Transverse colon (tissue), 4 donors: ENCODE measurements around the gene C1orf185. TPM values are rescaled to one million over a fixed set of nuclear protein-coding genes. Genes with fewer than 3 reads are reported as not detected.

Experiments used
- DNase-seq: peaks from one replicate; pipeline ENCODE4 v3.0.0-alpha.2; 2019
- H3K27ac ChIP-seq, 4 donors: fragments of 200-600 bp; sonication (generic); 2 replicates each; pipeline ENCODE4 v1.5.1; 2016 to 2018; ENCODE audit warnings: inconsistent platforms in 4 of 4
- H3K27me3 ChIP-seq: fragments of 200-600 bp; sonication (generic); 2 replicates; pipeline ENCODE4 v1.5.1; 2017; ENCODE audit warnings: inconsistent platforms
- H3K36me3 ChIP-seq, 4 donors: fragments of 200-600 bp; sonication (generic); 2 replicates each; pipeline ENCODE4 v1.5.1; 2017 to 2019; ENCODE audit warnings: inconsistent platforms in 4 of 4
- H3K4me1 ChIP-seq, 4 donors: fragments of 200-600 bp; sonication (generic); 2 replicates each; pipeline ENCODE4 v1.5.1; 2017 to 2020; ENCODE audit warnings: inconsistent platforms in 4 of 4
- H3K4me3 ChIP-seq, 4 donors: fragments of 200-600 bp; sonication (generic); 1 replicate in 1 of 4; 2 replicates in 3 of 4; pipeline versions ENCODE4 v1.5.1 to v1.6.1; 2017 to 2019; ENCODE audit warnings: inconsistent platforms in 4 of 4
- H3K9me3 ChIP-seq, 2 donors: fragments of 200-600 bp; sonication (generic); 2 replicates each; pipeline ENCODE4 v1.5.1; 2017 to 2019; ENCODE audit warnings: inconsistent platforms in 2 of 2
- CTCF ChIP-seq, 5 experiments: fragments of 200-600 bp in 3 of 5; fragments of 450-650 bp in 2 of 5; sonication (generic) in 3 of 5; IDR thresholded peaks; 1 replicate in 2 of 5; 2 replicates in 3 of 5; pipeline ENCODE4 v1.5.1; 2016 to 2017; ENCODE audit warnings: antibody characterized with exemption in 5 of 5, inconsistent platforms in 3 of 5, mild to moderate bottlenecking in 2 of 5, moderate library complexity in 1 of 5
- EP300 ChIP-seq: sonication (generic); formaldehyde crosslinking; IDR thresholded peaks from one replicate; pipeline ENCODE4 v1.6.1; 2017; ENCODE audit warnings: antibody characterized with exemption, low read depth
- POLR2A ChIP-seq: fragments of 450-650 bp; IDR thresholded peaks from one replicate; pipeline ENCODE4 v1.6.1; 2016; ENCODE audit warnings: antibody characterized with exemption, mild to moderate bottlenecking, moderate library complexity
- POLR2AphosphoS5 ChIP-seq, 3 donors: sonication (generic); formaldehyde crosslinking; IDR thresholded peaks; one replicate each; pipeline ENCODE4 v1.6.1; 2016; ENCODE audit warnings: antibody characterized with exemption in 3 of 3
- WGBS, 2 donors: methylation state at CpG; one replicate each; pipeline ENCODE4 v1.1.5; 2018; ENCODE audit warnings: low coverage in 1 of 2; 5-methylcytosine and 5-hydroxymethylcytosine counted together
- in situ Hi-C, 4 donors: fragments of 200-750 bp; cut with MboI; loops; one replicate each; pipeline versions ENCODE4 v1.15.0 to v1.15.1; 2017; ENCODE audit warnings: low sequenced_read_pairs in 3 of 4, low pct_ligation_motif_present in 1 of 4, low pct_unique_long_range_greater_than_20kb in 1 of 4
- intact Hi-C: fragments of 100-400 bp; cut with DNase I; formaldehyde crosslinking; loops from one replicate; pipeline ENCODE4 v1.15.1; 2023; ENCODE audit warnings: low total_unique reads
- total RNA-seq, 4 donors: library from RNA; depleted of rRNA; stranded (reverse); fragments of >200 nt; gene quantifications; one replicate each; pipeline ENCODE4 v1.1.0, GENCODE V29; 2016

C1orf185 gene
- total RNA-seq, 4 donors from 2014 or later: not detected

DNA sequence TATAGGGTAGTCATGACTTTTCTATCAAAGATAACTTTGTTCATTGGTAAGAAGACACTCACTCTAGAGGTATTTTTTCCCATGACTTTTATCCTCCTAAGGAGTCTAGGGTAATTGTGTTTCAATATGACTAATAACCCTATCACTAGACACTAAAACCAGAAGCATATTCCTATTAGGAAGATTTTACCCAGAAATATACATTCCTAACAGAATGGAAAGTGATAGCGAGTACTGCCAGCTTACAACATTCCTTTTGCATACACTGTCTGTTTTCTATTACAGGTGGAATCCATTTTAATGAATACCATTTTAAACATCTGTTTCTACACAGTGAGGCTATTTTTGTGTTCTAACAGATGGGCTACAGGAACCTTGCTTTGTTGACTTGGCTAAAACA is 31.4 kb upstream of the C1orf185 start:
- no peaks in the 10 kb centered on the region for H3K4me1 ChIP-seq
- no peaks in the 10 kb centered on the region for H3K9me3 ChIP-seq
- DNase-seq: no peak
- H3K27me3 ChIP-seq: no peaks in the 10 kb centered on the region
- no peak for TF ChIP-seq POLR2AphosphoS5 (IDR thresholded peaks at IDR 0.05)
- TF ChIP-seq CTCF (IDR thresholded peaks at IDR 0.05): no peak
- no peak for TF ChIP-seq EP300
- no peak for TF ChIP-seq POLR2A
- in situ Hi-C loops (no loop called here), intact Hi-C loops (no loop called here)
- WGBS, 2 donors: 88 to 91% methylated on average over 1 of the region's 1 CpG
- H3K4me3 ChIP-seq: no peak overlapping the region
- H3K27ac ChIP-seq: no peak overlapping the region
- no peaks in the 10 kb centered on the region for H3K36me3 ChIP-seq

- in situ Hi-C loops (no loop called here), intact Hi-C loops (no loop called here)
- WGBS, 2 donors: 83 to 87% methylated on average over 9 to 11 of the region's 11 CpGs
- no peak for DNase-seq
- Histone ChIP-seq H3K27ac (no peak overlapping the region), H3K9me3 (no peaks in the 10 kb centered on the region), H3K4me3 (no peak overlapping the region), H3K27me3 (peaks cover 6% of the 10 kb centered on the region), H3K4me1 (no peaks in the 10 kb centered on the region), H3K36me3 (no peaks in the 10 kb centered on the region)
- no peak for TF ChIP-seq POLR2A
Observed at GRCh38 chr1:51071291-51072042, 30.6 kb upstream of the C1orf185 start.

GRCh38 chr1:51072043-51072439 is 30.0 kb upstream of the C1orf185 start:
- Histone ChIP-seq H3K27ac (no peak overlapping the region), H3K36me3 (no peaks in the 10 kb centered on the region), H3K4me1 (no peaks in the 10 kb centered on the region), H3K27me3 (peaks cover 6% of the 10 kb centered on the region), H3K4me3 (no peak overlapping the region), H3K9me3 (no peaks in the 10 kb centered on the region)
- DNase-seq: peak; percentile 28
- intact Hi-C loops (no loop called here), in situ Hi-C loops (no loop called here)
- TF ChIP-seq EP300 (no peak), CTCF (IDR thresholded peaks at IDR 0.05) (no peak), POLR2AphosphoS5 (IDR thresholded peaks at IDR 0.05) (no peak), POLR2A (no peak)
- 78 to 100% methylated on average over 1 to 7 of the region's 16 CpGs for WGBS, 2 donors

DNA sequence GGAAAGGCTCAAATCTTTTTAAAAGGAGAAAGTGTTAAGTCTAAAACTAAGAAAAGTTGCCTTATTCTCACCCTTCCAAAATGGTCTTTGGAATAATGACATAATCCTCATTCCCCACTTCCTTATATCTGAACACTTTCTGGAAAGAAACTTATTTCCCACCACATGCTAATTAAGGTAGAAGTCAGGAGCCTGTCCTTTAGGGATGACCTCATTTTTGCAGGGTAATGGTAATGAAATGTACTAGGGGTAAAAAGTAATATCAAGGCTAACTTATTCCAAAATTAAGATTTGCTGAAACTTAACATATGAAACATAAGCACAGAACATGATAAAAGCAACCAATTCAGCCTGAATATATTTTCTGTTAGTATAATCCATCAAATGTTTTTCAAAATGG is 29.4 kb upstream of the C1orf185 start:
- Histone ChIP-seq H3K27me3 (peaks cover 6% of the 10 kb centered on the region), H3K4me3 (no peak overlapping the region), H3K27ac (no peak overlapping the region), H3K4me1 (no peaks in the 10 kb centered on the region), H3K36me3 (no peaks in the 10 kb centered on the region), H3K9me3 (no peaks in the 10 kb centered on the region)
- no peak for DNase-seq
- intact Hi-C loops: no loop called here
- no peak for TF ChIP-seq CTCF (IDR thresholded peaks at IDR 0.05)
- in situ Hi-C loops: no loop called here

DNA sequence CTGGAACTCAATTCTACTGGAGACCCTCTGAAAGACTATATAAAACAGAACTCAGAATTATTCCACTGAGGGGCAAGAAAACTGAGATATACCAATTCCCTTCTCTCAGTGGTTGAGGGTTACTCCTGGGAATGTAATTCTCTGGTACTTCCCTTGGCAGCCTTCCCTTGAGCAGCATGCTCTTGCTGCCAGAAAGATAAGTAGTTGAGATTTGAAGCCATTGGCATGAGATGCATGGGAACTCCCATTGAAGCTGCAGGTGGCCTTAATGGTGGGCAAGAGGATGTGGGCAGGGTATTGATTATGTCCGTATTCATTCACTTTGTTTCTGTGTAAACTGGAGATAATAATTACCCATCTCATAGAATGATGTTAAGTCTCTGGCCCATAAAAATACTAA is 28.6 kb upstream of the C1orf185 start:
- Histone ChIP-seq H3K27ac (no peak overlapping the region), H3K9me3 (no peaks in the 10 kb centered on the region), H3K4me1 (no peaks in the 10 kb centered on the region), H3K36me3 (no peaks in the 10 kb centered on the region), H3K27me3 (peaks cover 6% of the 10 kb centered on the region), H3K4me3 (no peak overlapping the region)
- DNase-seq: no peak
- TF ChIP-seq POLR2AphosphoS5 (IDR thresholded peaks at IDR 0.05) (no peak), POLR2A (no peak), CTCF (IDR thresholded peaks at IDR 0.05) (no peak), EP300 (no peak)
- in situ Hi-C loops (no loop called here), intact Hi-C loops (no loop called here)
- 82 to 88% methylated on average over 1 of the region's 1 CpG for WGBS, 2 donors
